ENCODE data around the gene C1QTNF8. TPM values are rescaled to one million over a fixed set of nuclear protein-coding genes. Genes with fewer than 3 reads are reported as not detected.

C1QTNF8 gene
- total and polyA plus RNA-seq, 2 donors (not counting 1 experiment from before 2014, with no cell fraction given) = not detected

DNA sequence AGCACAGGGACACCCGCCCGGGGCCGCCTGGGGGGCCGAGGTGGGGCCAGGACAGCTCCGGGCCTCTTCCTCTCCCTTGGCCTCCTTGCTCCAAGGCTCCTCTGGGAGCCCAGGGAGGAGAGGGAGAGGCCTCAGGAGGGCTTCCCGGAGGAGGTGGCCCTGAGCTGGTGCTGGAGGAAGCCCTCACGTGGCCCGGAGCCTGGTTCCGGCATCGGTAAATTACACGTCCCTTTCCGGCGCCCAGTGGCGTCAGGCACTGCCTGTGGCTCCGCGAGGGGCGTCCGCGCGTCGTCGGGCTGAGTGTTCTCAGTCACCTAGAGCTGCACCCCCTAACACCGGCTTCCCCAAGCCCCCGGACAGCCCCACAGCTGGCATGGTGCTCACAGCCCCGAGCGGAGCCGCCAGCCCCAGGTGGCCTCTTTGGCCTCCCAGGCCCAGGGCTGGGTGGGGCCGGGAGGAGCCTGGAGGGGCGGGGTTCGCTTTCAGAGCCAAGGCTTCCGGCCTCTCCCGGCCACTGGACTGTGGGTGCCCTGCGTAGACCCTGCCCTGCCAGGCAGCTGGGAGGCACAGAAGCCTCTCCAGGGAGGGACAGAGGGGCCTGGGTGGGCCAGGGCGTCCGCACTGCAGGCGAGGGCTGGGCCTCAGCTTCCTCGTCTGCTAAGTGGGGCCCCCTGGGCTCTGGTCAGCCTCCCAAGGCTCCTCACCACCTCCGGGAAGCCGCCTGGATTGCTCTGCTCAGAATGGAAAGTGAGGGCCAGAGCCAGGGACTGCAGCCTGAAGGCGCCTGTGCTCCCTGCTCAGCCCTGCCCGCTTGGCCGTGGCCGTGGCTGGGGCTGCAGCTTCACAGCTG lies 51.4 kb downstream of the C1QTNF8 start:
- ChIA-PET CTCF (no interaction called here), POLR2A (interaction anchor here (0.7 kb wide), 1 partner anchor 257 kb away, joined by 3 read pairs; the partner anchor contains the start of gene RPUSD1)
- no peak for DNase-seq
- no peaks in the 10 kb centered on the region for H3K4me1 ChIP-seq (ENCODE audit: control insufficient read depth in 2 of 2, insufficient read depth in 2 of 2, low read length in 2 of 2)
- Mint-ChIP-seq H3K4me1 (no peaks in the 10 kb centered on the region), H3K4me3 (no peak overlapping the region), H3K9me3 (ENCODE audit: insufficient read depth) (no peaks in the 10 kb centered on the region), H3K27me3 (peaks cover 8% of the 10 kb centered on the region), H3K27ac (no peak overlapping the region)
- H3K36me3 ChIP-seq (replicated peaks in 1 of 2; ENCODE audit: control extremely low read depth in 1 of 2, control insufficient read depth in 1 of 2, extremely low read depth in 1 of 2, insufficient read depth in 2 of 2, low read length in 1 of 2) = no peaks in the 10 kb centered on the region
- intact Hi-C loops (cut with micrococcal nuclease) = no loop called here
- no peak overlapping the region for H3K4me2 ChIP-seq (replicated peaks; ENCODE audit: low read depth, low read length, poor library complexity, severe bottlenecking)
- no peak for TF ChIP-seq EZH2 (IDR thresholded peaks at IDR 0.05; ENCODE audit: borderline replicate concordance, insufficient read depth, low read depth, low read length, poor library complexity, severe bottlenecking)
- TF ChIP-seq, protein P1, sequence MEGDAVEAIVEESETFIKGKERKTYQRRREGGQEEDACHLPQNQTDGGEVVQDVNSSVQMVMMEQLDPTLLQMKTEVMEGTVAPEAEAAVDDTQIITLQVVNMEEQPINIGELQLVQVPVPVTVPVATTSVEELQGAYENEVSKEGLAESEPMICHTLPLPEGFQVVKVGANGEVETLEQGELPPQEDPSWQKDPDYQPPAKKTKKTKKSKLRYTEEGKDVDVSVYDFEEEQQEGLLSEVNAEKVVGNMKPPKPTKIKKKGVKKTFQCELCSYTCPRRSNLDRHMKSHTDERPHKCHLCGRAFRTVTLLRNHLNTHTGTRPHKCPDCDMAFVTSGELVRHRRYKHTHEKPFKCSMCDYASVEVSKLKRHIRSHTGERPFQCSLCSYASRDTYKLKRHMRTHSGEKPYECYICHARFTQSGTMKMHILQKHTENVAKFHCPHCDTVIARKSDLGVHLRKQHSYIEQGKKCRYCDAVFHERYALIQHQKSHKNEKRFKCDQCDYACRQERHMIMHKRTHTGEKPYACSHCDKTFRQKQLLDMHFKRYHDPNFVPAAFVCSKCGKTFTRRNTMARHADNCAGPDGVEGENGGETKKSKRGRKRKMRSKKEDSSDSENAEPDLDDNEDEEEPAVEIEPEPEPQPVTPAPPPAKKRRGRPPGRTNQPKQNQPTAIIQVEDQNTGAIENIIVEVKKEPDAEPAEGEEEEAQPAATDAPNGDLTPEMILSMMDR (IDR thresholded peaks at IDR 0.05) = no peak
- no peak for ATAC-seq (ENCODE audit: low read depth)
- H3K4me3 ChIP-seq (ENCODE audit: control extremely low read depth in 1 of 5, extremely low read depth in 1 of 5, insufficient read depth in 1 of 5, low read depth in 2 of 5, low read length in 4 of 5) = no peak overlapping the region
- H3K27ac ChIP-seq (ENCODE audit: low read length in 2 of 2) = no peak overlapping the region
- H3K79me2 ChIP-seq (ENCODE audit: control insufficient read depth, insufficient read depth, low read length) = no peaks in the 10 kb centered on the region
- no peaks in the 10 kb centered on the region for H4K20me1 ChIP-seq (ENCODE audit: control insufficient read depth, insufficient read depth, low read length, poor library complexity, severe bottlenecking)
- H3K9me3 ChIP-seq (ENCODE audit: control extremely low read depth in 1 of 3, control insufficient read depth in 2 of 3, insufficient read depth in 1 of 3, low read length in 2 of 3) = peaks cover 0 to 15% (median 0%) of the 10 kb centered on the region in 3 donors
- 81% methylated on average over 41 of the region's 43 CpGs for WGBS (ENCODE audit: insufficient coverage)
- H3K9ac ChIP-seq (ENCODE audit: low read length) = no peak overlapping the region
- H2AFZ ChIP-seq (ENCODE audit: insufficient read depth, low read depth, low read length, poor library complexity, severe bottlenecking) = no peak overlapping the region
- H3K27me3 ChIP-seq (replicated peaks in 1 of 4; ENCODE audit: control extremely low read depth in 1 of 4, control insufficient read depth in 3 of 4, insufficient read depth in 4 of 4, low read length in 3 of 4) = no peaks in the 10 kb centered on the region

DNA sequence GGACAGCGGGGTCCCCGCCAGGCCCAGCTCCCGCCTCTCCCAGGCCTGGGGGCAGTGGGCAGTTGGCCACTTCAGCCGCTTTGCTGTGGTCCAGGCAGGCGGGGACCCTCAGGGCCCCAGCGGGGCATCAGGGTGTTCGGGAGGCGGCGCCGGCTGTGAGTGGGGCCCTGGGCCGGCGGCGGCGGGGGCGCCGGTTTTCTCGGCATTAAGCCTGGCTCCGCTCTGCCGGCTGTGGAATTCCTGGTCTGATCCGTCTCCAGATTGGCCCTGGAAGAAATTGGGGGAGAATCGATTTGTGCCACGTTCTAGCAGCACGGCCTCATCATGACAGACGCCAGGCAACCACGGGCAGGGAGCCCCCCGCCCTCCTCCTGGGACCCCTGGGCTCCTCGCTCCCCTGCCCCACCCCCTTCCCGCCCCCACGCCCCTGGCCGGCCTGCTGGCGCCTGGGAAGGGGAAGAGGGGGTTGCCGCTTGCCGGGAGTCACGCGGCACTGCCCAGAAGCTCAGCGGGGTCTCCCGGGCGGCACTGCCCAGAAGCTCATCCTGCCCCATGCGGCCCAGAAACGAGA lies 52.1 kb downstream of the C1QTNF8 start:
- Histone ChIP-seq H3K36me3 (replicated peaks in 1 of 2; ENCODE audit: control extremely low read depth in 1 of 2, control insufficient read depth in 1 of 2, extremely low read depth in 1 of 2, insufficient read depth in 2 of 2, low read length in 1 of 2) (no peaks in the 10 kb centered on the region), H3K79me2 (ENCODE audit: control insufficient read depth, insufficient read depth, low read length) (no peaks in the 10 kb centered on the region), H3K27me3 (replicated peaks in 1 of 4; ENCODE audit: control extremely low read depth in 1 of 4, control insufficient read depth in 3 of 4, insufficient read depth in 4 of 4, low read length in 3 of 4) (no peaks in the 10 kb centered on the region), H3K9ac (ENCODE audit: low read length) (no peak overlapping the region), H3K4me1 (ENCODE audit: control insufficient read depth in 2 of 2, insufficient read depth in 2 of 2, low read length in 2 of 2) (no peaks in the 10 kb centered on the region), H3K4me2 (replicated peaks; ENCODE audit: low read depth, low read length, poor library complexity, severe bottlenecking) (no peak overlapping the region), H4K20me1 (ENCODE audit: control insufficient read depth, insufficient read depth, low read length, poor library complexity, severe bottlenecking) (no peaks in the 10 kb centered on the region), H3K9me3 (ENCODE audit: control extremely low read depth in 1 of 3, control insufficient read depth in 2 of 3, insufficient read depth in 1 of 3, low read length in 2 of 3) (peaks cover 0 to 22% (median 0%) of the 10 kb centered on the region in 3 donors), H2AFZ (ENCODE audit: insufficient read depth, low read depth, low read length, poor library complexity, severe bottlenecking) (no peak overlapping the region), H3K27ac (ENCODE audit: low read length in 2 of 2) (no peak overlapping the region), H3K4me3 (ENCODE audit: control extremely low read depth in 1 of 5, extremely low read depth in 1 of 5, insufficient read depth in 1 of 5, low read depth in 2 of 5, low read length in 4 of 5) (no peak overlapping the region)
- no peak overlapping the region for H3K4me3 Mint-ChIP-seq
- CTCF ChIA-PET = no interaction called here
- H3K27me3 Mint-ChIP-seq = peaks cover 8% of the 10 kb centered on the region
- intact Hi-C loops (cut with micrococcal nuclease) = no loop called here
- H3K27ac Mint-ChIP-seq = no peak overlapping the region
- DNase-seq = no peak
- TF ChIP-seq, protein P1 (IDR thresholded peaks at IDR 0.05) = no peak
- no peak for TF ChIP-seq EZH2 (IDR thresholded peaks at IDR 0.05; ENCODE audit: borderline replicate concordance, insufficient read depth, low read depth, low read length, poor library complexity, severe bottlenecking)
- no peaks in the 10 kb centered on the region for H3K9me3 Mint-ChIP-seq (ENCODE audit: insufficient read depth)
- no peaks in the 10 kb centered on the region for H3K4me1 Mint-ChIP-seq
- POLR2A ChIA-PET = no interaction called here
- 80% methylated on average over 25 of the region's 40 CpGs for WGBS (ENCODE audit: insufficient coverage)
- ATAC-seq (ENCODE audit: low read depth) = no peak

Measured in B cell (primary cell).